GM10248 (cell line): ENCODE data around the gene FOXQ1.

Experiments used
- CTCF ChIA-PET: fragments of 300-600 bp; sonication (Branson Sonifier 250); formaldehyde crosslinking; extraction: SDS; loops from one replicate; lab custom pipeline; 2021; ENCODE audit warnings: antibody characterized with exemption; lab: Yijun Ruan, JAX
- POLR2A ChIA-PET: fragments of 350-650 bp; sonication (Branson Sonifier 250); formaldehyde crosslinking; extraction: SDS; loops from one replicate; lab custom pipeline; 2020; ENCODE audit warnings: antibody characterized with exemption; lab: Yijun Ruan, JAX
- DNase-seq: peaks from one replicate; pipeline ENCODE4 v3.0.0; 2012; ENCODE audit errors: extremely low spot score
- CTCF ChIP-seq: IDR thresholded peaks from 2 replicates; pipeline ENCODE4 v1.5.1; 2012; ENCODE audit warnings: mild to moderate bottlenecking, low read depth; ENCODE audit errors: extremely low read depth, missing control alignments, control extremely low read depth

The FOXQ1 gene

GRCh38 chr6:1322156-1322555 is 10.3 kb downstream of the FOXQ1 start:
- ChIA-PET POLR2A (no interaction called here), CTCF (no interaction called here)
- DNase-seq = no peak
- no peak for TF ChIP-seq CTCF

- TF ChIP-seq CTCF = no peak
- CTCF ChIA-PET = no interaction called here
- DNase-seq = no peak
- POLR2A ChIA-PET = no interaction called here
Measured at GRCh38 chr6:1322696-1323219, 10.9 kb downstream of the FOXQ1 start.

GRCh38 chr6:1324936-1325335 is 13.0 kb downstream of the FOXQ1 start:
- DNase-seq = no peak
- TF ChIP-seq CTCF = no peak
- CTCF ChIA-PET = interaction anchor here (0.9 kb wide), 1 partner anchor 9 kb away, joined by 4 read pairs; no protein-coding TSS in a partner anchor
- POLR2A ChIA-PET = no interaction called here

GRCh38 chr6:1325461-1326309 is 13.8 kb downstream of the FOXQ1 start:
- ChIA-PET CTCF (interaction anchor here (0.9 kb wide), 1 partner anchor 9 kb away, joined by 4 read pairs; no protein-coding TSS in a partner anchor), POLR2A (no interaction called here)
- no peak for TF ChIP-seq CTCF
- no peak for DNase-seq

- ChIA-PET POLR2A (no interaction called here), CTCF (no interaction called here)
- TF ChIP-seq CTCF = no peak
- DNase-seq = no peak
Measured at GRCh38 chr6:1326535-1327121, 14.7 kb downstream of the FOXQ1 start.

GRCh38 chr6:1327630-1328029 is 15.7 kb downstream of the FOXQ1 start:
- no peak for DNase-seq
- TF ChIP-seq CTCF = no peak
- ChIA-PET CTCF (no interaction called here), POLR2A (no interaction called here)
